Putamen (tissue), 1 donor: ENCODE measurements around the gene NEDD9.

Experiments
- DNase-seq: peaks from one replicate; pipeline ENCODE4 v3.0.0-alpha.2; 2016; ENCODE audit warnings: low spot score

The NEDD9 gene

DNA sequence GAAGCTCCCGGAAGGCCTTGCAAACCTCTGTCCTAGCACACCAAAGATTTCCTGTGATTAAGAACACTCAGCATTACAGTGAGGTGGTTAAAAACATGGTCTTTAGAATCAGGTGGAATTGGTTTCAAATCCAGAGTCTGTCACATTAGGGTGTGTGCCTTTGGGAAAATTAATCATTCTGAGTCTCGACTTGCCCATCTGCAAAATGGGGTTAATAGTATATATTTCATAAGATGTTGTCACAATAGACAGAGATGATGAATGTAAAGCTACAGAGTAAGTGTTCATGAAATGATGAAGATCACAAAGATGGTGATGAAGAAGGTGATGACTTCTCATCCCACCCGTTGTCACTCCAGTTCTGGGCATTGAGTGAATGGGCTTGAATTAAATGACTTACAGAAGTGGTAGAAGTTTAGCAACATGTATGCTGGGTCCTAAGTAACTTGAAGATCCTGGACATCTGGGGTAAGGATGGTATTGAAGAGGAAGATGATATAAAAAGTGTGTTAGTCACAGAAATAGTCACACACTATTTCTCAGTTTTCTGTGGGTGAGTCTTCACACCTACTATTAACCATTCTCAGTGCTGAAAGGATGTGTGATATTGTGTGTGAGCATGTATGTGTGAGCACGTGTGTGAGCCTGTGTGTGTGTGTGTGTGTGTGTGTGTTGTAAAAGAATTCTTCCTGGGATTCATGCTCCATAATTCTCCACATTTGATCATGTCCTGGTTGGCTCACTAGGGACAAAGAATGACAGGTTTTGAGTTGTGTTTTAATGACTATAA is 28.0 kb upstream of the NEDD9 start:
- no peak for DNase-seq

DNA sequence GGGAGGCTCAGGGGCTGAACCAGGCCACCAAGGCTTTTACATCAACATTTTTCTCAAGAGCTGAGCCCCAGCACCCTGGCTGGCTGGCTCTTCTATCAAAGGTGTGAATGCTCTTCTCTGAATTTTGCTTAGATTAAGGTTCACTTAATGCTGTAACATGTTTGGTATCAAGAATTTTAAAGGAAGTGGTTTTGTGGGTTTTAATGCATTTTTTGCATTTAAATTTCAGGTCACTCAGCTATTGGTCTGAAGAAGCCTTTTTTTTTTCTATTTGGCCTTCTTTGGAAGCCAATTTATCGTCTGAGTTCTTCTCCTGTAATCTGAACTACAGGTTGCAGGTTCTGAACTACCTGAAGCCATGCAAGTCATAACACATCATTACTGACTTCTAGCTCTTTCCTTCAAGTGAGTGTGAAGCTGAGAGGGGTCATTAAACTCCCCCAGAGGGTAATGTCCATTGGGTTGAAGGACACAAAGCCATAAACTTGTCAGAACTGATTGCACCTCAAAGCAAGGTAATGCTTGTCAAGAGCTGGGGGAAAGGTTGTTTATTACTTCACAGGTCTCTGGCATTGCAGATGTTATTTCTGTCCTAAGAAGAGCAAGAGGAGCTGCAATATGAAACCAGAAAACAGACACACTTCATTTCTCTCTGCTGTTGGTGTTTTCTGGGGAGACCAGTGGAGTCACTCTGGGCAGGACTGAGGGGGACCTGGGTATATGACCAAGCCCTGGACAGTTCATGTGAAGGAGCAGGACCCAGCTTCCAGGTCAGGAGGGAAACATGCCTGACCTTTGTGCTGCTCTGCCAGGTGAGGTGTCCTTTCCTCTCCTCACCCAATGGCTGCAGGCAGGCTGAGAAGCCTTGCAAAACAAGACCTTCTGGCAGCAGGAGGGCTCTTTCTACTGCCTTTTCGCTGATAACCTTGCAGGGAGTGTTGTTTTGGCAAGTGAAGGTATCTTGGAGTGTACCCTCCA is 26.1 kb upstream of the NEDD9 start:
- DNase-seq, result no peak

DNA sequence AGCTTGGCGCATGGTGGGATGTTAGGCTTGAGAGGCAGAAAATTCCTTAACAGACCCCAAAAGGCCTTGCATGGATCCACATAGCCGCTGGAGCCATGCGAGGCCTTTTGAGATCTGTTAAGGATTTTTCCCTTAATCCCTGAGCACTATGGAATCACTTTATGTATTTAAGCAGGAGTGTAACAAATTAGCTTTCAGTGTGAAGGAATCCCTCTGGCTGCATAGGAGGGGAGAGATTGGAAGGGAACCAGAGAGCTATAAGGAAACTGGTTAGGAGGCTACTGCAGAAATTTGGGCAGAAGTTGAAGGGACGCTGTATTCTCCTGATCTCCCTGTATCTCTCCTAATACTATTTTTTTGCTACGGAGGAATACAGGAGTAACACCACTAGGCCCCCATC is 23.1 kb upstream of the NEDD9 start:
- DNase-seq, result no peak

DNA sequence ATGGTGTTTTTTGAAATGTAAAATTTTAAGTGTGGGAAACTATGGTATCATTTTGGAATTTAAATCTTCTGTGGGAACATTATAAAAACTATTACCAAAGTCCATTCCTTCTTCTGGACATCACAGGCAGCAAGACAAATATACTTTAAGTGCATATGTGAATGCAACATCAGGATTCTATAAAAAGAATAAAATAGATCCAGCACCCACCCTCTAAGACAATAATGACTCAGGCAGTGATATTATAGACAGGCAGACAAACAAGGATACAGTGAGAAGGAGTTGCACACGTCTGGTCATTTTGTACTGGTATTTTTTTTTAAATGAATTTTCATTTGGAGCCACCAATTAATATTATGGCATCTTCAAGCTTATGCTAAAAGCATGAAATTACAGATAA is 21.1 kb upstream of the NEDD9 start:
- DNase-seq, result no peak

DNA sequence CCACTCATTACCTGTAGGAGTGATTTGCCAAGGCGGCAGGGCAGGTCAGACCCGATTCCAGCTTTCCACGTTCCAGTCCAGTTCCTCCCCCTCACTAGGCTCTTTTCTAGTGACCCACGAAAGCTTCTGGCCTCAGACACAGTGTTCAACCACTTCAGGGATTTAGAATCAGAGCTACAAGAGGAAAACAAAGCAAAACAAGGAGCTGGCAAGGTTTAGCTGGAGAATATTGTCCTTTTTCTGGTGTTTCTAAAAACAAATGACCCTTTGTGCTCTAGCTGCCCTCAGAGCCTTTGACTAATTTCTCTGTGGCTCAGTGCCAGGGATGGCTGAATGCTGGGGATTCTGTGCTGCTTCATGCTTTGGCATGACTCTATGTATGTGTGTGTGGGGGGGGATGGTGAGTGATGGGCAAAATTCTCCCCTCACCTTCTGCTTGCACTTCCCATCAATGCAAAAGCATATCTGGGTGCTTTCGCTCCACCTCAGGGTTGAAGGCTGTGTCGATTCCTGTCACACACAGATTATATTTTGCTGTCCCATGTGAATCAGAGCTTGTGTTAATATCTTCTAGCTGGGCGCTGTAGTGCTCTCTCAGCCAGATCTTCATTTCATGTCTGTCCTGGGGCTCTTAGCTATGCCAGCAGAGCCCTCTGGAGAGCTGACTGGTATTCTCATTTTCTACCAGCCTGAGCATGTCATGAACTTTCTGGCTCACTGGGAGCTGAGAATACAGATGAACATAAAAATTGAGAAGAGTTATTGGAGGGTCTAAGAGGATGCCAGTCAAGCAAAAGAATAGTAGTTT is 19.3 kb upstream of the NEDD9 start:
- peak; percentile 85 for DNase-seq

DNA sequence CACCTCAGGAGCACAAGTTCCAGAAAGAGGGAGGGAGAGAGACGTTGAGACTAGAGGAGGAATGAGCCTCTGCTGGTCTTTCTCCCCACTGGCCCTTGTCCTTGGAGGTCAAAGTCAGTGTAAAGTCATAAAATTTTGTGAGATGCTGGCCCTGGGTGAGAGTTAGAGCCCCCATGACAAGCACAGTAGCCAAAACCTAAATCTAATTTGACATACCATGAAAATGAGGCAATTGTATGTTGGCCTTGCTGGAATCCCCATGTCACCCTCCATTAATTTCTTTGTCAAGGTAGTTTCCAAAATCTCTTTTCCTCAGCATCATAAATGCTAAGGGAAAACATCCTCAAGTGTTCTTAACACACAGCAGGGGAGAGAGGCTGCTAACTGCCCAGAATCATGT is 17.6 kb upstream of the NEDD9 start:
- no peak for DNase-seq

DNA sequence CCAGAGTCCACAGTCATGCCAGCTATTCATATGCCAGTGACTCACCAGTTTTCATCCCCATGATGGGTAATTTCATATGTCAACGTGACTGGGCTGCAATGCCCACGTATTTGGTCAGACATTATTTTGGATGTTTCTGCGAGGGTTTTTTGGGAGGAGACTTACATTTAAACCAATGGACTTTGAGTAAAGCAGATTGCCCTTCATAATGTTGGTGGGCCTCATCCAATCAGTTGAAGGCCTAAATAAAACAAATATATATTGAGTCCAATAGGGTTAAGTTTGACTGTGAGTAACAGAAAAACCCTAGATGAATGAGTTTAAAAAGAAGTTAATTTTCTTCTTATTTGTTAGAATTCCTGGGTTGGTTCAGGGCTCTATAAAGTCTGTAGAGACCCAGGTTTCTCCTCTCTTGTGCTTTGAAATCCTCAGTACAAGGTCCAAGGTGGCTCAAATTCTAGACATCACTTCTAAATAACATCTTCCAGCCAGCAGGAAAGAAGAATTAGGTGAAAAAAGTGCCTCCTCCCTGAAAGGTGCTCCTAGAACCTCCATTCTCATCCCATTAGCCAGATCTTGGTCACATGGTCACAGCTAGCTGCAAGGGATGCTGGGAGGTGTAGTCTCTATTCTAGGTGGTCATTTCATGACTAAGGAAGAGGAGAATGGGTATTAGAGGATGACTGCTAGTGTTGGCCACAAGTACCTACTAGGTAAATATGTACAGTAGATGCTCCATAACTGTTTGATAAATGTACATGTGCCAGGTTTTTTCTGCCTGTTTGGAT is 16.7 kb upstream of the NEDD9 start:
- no peak for DNase-seq

DNA sequence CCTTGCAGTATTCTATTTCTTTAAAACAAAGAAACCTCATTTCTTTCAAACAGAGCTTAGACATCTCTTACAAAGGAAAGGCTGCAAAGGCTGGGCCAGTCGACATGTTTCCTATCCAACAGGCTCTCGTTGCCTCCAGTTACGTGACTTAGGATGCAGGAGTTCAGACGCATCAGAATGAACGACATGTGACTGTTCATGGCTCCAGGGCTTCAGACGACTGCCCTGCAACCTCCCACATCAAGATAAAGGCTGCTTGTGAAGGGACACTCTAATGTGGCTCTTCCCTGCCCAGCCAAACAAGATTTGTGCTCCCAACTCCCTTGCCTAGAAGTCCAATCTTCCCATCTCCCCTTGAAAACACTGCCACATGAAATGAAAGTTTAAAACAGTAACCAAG is 14.3 kb upstream of the NEDD9 start:
- DNase-seq, result no peak

DNA sequence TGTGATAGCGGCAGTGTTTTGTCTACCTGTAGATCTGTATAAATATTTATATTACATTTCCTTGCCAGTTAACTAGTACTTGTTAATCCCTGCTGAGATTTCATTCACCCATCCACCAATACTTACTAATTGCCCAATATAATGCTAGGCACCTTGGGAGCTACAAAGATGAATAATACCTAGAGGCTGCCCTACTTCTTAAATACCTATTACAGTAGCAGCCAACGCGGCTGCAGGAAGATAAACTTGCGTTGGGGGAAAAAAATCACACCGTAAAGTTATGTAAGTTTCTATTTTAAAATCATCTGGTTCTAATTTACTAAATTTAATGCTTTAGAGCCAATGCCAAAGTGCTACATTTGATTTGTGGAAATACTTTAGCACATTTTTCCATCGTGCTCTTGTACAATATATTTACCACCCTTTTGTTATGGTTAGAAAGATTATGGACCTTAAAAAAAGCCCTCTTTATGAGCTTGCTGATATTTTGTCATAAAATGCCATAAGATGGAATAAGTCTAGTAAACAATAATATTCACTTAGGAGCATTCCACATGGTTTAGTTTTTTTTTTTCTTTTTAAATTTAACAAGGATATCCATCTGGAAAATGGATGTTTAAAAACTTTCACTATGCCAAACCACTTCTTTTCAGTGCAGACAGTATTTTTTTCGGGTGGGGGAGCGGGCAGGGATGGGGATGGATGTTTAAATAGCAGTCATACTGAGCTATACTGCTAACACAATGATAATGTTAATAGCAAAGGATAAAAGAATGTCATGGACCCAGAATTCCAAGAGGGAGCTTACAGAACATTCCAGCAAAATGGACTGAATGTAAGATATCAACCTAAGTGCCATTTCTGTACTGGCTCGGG is 13.2 kb upstream of the NEDD9 start:
- DNase-seq, result peak; percentile 65

DNA sequence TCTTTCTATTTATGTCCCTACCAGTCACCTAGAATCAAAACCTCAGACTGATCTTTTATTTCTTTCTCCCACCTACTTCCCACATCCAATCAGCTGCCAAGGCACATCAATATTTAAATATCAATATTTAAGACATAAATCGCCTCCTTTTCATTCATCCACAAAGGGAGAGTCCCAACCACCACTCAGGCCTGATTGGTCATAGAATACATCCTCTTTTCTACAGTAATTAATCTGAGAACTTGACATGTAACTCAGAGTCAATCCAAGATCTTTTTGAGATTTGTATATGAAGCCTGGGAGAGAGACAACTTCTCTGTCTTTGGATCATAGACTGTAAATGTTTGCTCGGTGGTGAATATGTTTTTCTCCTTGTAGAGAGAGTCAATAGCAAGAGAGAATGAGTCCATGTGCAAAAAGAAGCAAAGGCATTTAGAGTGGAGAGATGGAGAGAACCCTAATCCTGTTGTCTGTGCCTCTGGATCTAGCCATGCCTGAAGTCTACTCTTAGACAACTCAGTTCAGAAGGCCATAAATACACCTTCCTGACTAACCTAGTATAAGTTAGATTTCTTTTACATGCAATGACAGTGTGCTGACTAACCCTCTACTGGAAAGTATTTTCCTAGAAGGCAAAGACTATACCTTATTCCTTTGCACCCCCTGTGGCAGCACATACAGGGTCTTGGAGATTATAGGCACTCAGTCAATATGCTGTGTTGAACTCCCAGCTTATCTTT is 12.1 kb upstream of the NEDD9 start:
- DNase-seq, result no peak

DNA sequence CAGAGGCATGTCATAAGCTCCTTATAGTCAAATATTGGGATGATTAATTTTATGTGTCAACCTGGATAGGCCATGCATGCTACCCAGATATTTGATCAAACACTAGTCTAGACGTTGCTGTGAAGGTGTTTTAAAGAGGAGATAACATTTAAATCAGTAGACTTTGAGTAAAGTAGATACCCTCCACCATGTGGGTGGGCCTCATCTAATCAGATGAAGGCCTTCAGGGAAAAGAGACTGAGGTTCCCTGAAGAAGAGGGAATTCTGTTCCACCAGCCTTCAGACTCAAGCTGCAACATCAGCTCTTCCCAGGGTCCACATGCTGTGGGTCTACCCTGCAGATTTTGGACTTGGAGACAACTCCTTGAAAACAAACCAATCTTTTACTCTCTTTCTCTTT is 11.4 kb upstream of the NEDD9 start:
- DNase-seq, result no peak

DNA sequence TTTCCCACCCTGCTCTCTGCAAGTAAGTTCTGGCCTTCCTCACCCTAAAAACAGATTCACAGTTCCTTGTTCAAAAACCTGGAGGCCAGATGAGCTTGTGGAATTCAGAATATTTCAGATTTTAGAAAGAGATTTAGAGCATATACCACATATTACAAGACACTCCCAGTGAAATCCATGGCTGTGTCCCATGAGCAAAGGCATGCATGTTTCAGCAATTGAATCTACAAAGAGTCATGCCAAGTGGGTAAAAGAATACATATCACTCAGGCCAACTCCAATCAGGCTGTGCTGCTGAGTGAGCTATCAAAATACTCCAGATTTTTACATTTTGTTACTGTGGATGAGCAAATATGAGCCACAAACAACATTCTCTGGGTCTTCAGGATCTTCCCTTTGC is 10.2 kb upstream of the NEDD9 start:
- DNase-seq, result no peak

DNA sequence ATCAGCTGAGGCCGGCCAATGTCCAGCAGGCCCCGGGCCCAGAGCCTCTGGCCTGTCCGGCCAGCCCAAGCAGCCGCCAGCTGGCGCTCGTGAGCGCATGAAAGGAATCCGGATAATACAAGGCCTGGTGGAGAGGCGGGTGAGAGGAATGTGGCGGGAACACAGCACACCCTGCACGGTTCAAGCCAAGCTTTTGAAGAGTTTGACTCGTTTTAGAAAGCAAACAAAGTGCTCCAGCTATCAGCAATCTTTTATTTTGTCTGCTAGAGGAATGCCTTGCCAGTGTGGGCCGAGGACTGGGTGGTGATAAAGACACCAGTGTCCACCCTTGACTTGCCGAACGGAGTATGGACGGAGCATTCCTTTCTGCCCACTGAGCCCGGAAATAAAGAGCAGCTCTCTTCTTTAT is 9.3 kb upstream of the NEDD9 start:
- peak; percentile 50 for DNase-seq

DNA sequence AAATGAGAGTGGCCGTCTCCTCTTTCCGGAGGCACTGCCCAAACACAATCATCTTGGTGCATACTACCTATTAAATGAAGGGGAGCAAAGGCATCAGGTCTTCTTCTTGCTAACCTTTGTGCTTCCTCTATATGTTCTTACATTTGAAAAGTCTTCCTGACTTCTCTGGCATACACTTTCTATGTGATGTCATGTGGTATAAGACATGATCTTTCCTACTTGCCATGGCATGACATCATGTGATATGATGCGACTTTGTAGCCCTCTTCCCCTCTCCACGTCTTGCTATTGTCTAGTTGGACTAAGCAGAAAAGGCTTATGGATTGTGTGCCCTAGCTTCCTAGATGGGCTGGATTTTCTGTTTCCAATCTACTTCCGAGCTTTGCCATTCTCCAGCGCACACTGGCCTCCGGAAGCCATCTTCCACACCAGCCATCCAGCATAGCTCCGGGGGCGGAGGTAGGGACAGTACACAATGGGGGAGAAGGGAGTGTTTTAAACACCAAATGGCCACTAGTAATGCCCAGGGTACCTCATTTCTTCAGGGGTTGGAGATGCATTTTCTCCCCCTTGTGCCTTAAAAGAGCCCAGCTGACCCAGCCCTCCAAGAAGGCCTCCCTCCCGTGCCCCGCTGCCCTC is 8.8 kb upstream of the NEDD9 start:
- DNase-seq, result no peak

DNA sequence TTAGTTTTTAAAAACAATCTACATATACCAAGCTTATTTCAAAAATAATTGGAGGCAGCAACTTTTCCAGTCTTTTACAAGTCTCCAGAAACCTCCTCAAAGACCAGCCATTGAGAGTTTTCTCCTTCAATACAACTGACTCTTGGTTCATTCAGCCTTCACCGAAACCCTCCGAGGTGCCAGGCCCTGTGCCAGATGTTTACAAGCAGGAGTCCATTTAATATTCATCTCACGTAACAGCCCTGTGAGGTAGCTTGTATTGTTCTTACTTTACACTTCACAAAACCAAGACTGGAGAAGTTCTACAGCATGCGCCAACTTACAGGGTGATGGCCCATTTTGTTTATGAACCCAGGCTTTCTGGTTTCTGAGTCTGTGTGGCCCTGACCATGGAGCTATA is 5.5 kb upstream of the NEDD9 start:
- no peak for DNase-seq

DNA sequence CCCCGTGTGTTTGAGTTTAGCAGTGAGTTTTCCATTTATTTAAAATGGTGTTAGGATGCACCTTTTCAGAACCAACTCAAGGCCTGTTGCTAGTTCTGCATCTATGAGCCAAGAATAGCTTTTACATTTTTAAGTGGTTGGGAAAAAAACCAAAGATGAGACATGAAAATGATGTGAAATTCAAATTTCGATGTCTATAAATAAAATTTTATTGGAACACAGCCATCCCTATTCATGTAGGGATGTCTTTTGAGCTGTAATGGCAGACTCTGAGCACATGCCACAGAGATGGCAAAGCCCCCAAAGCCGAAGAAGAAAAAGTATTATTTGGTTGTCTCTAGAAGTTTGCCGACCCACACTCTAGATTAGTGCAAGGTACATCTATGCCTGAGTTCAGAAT is 5.0 kb upstream of the NEDD9 start:
- DNase-seq, result no peak

DNA sequence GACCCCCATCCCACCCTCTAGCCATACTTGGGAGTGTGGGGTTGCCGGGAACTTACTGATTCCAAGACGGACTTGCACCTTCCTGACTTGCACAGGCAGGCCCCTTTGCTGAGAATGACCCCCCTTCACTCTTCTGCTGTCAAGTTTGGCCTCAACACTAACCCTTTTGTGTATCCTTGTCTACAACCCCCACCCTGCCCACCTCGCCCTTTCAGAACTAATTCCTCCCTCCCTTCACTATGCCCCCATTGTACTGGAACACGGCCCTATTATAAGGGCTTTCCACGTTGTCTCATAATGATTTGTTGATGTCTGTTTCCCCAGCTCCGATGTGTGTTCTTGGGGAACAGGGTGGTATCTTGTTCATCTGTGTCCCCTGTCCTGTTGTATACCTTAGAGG is 4.4 kb upstream of the NEDD9 start:
- DNase-seq, result no peak

DNA sequence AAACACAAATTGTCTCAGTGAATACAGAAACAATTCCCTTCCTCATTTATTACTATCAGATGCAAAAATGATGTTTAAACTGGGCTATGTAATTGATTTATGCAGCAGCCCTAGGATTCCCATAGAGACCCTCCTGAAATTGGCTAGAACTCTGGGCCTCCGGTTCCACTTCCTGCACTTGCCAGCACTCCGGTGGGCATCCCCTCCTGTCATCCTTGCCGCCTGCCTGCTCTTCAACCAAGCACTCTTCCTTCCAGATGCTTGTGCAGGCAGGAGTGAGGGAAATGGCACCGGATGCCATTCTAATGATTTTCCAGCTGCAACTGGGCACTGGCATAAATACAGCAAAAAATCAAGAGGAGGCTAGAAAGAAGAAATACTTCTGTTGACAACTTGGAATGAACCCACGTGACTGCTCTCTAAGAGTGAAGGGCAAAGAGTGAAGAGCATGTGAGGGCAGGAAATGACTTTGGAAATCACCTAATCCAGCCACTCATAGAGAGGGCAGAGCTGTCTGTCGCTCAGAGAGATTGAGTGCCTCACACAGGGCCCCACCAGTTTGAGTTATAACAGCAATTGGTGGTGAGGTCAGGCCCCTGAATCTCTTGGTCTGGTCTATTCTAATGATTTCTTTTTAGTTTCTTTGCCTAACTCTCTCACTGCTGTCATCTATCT is 3.7 kb upstream of the NEDD9 start:
- DNase-seq, result no peak

DNA sequence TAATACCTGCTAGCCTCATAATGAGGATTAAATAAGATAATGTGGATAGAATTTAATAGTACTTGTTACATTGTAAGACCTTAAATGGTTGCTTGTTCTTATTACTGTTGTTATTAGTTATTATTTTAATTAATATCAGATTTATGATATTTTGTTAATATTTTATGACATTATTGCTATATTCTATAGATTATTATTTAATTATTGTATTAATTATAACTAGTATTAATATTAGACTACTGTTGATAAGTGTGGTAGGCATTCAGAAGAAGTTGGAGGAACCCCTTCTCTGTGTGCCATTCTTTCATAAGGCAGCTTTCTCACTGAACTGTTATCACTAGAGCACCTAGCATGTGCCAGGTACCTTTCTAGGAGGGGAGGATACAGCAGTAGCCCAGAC is 2.6 kb upstream of the NEDD9 start:
- DNase-seq, result no peak
